Measurements from ENCODE around the gene LIPA.

The LIPA gene

DNA sequence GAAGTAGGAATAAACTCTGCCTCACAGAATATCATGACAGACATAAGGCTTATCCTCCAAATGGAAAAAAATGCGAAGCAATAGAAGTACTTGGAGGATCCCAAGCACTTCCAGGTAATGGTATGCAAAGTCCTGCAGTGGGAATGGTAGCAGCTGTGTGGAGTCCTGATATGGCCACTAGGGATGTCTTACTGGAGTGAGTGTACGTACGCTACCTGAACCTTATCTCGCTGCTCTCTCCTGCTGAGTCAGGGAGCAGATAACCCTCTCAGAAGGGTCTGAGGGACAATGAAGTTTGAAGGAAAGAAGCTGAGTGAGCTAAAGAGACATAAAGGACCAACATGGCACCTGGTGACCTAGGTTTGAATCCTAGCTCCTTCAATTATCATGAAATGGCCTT is 86.7 kb downstream of the LIPA start:
- no peak for DNase-seq (ENCODE audit: low read depth)

DNA sequence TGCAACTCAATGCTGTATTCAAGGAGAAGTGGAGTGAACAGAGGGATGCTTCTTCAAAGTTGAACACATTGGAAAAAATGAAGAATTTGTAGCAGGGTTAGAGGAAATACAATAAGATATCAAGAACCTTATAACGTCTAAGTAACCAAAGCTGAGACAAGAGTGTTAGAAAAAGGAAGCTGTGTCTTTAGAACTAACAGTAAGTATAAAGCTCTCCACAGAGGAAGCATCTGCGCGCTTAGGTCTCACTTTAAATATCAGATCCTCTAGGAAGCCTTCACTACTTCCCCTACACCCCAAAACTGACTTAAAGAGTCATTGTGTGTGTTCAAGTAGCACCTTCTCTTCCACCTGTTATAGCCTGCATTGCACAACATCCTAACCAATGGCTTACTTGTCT is 87.5 kb downstream of the LIPA start:
- no peak for DNase-seq (ENCODE audit: low read depth)

Measured in amniotic epithelial cell (primary cell).